AG04449 (cell line): ENCODE results near the gene DIPK2A.

Experiments used
- CTCF ChIA-PET: fragments of 350-600 bp; formaldehyde crosslinking; extraction: SDS; loops from one replicate; lab custom pipeline; 2021; ENCODE audit warnings: antibody characterized with exemption; lab: Yijun Ruan, JAX
- POLR2A ChIA-PET: fragments of 400-600, 350-600 bp; formaldehyde crosslinking; extraction: SDS; loops from one replicate; lab custom pipeline; 2020; ENCODE audit warnings: antibody characterized with exemption, inconsistent platforms; lab: Yijun Ruan, JAX
- DNase-seq: peaks from one replicate; pipeline ENCODE4 v3.0.0-alpha.2; 2010; ENCODE audit warnings: low read depth, low spot score
- H3K4me3 ChIP-seq: 2 replicates; pipeline ENCODE4 v1.5.1; 2011; ENCODE audit warnings: low read depth, mild to moderate bottlenecking, control low read depth, low read length
- CTCF ChIP-seq: IDR thresholded peaks from one replicate; pipeline ENCODE4 v1.5.1; 2011; ENCODE audit warnings: mild to moderate bottlenecking, moderate library complexity, low read length, control low read depth, inconsistent platforms; ENCODE audit not compliant: insufficient read depth; ENCODE audit errors: missing control alignments

DIPK2A gene

GRCh38 chr3:144018776-144019175, 47.2 kb downstream of the DIPK2A start:
- CTCF ChIA-PET, result no interaction called here
- POLR2A ChIA-PET, result interaction anchor here (1.4 kb wide), 1 partner anchor 47 kb away, joined by 3 read pairs; the partner anchor contains the start of gene DIPK2A
- no peak overlapping the region for H3K4me3 ChIP-seq
- DNase-seq, result peak; percentile 63
- no peak for TF ChIP-seq CTCF
